GM10266 (cell line): ENCODE measurements around the gene ZNF683.

Source experiments
- DNase-seq: peaks from one replicate; pipeline ENCODE4 v3.0.0; 2012; ENCODE audit errors: extremely low spot score
- CTCF ChIP-seq: IDR thresholded peaks from 2 replicates; pipeline ENCODE4 v1.5.1; 2012; ENCODE audit warnings: mild to moderate bottlenecking, low read depth; ENCODE audit not compliant: control insufficient read depth, insufficient read depth; ENCODE audit errors: missing control alignments

Gene ZNF683

DNA sequence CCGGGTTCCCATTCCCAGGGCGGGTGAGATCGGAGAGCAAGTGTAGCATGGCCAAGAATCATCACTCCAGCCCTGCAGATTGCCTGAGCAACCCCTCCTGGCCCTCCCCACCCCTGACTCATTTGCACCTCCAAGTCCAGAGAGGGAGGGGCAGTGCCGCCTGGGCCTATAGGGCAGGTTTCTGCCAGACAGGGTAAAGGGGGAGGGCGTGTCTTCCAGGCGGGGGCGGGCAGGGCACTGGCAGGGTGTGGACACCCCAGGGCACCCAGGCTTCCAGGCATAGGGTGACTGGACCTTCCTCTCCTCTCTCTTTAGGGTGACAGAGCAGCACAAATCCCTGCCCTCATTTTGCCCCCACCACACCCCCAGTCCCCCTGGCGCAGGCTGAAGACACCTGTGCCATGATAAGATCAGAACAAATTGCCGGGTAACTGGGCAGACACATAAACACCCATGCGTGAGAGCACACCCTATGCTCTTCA lies 15.4 kb downstream of the ZNF683 start:
- DNase-seq: no peak
- no peak for TF ChIP-seq CTCF

DNA sequence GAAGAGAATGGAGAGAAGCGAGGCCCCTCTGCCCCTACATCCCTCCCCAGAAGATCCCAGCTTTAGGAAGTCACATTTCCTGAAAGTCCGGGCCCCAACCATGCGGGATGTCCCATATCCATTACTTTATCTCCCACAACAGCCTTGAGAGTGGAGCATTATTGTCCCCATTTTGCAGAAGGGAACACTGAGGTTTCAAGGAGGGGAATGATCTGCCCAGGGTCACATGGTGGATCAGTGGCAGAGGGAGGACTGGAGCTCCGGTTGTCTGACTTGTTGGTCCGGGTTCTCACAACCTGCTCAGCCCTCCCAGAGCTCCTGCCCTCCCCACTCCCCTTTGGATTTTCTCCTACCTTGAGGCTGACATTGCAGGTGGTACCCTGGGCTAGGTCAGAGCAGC lies 16.4 kb downstream of the ZNF683 start:
- no peak for TF ChIP-seq CTCF
- no peak for DNase-seq

GRCh38 chr1:26354972-26355371 lies 17.6 kb downstream of the ZNF683 start:
- no peak for DNase-seq
- TF ChIP-seq CTCF: no peak

DNA sequence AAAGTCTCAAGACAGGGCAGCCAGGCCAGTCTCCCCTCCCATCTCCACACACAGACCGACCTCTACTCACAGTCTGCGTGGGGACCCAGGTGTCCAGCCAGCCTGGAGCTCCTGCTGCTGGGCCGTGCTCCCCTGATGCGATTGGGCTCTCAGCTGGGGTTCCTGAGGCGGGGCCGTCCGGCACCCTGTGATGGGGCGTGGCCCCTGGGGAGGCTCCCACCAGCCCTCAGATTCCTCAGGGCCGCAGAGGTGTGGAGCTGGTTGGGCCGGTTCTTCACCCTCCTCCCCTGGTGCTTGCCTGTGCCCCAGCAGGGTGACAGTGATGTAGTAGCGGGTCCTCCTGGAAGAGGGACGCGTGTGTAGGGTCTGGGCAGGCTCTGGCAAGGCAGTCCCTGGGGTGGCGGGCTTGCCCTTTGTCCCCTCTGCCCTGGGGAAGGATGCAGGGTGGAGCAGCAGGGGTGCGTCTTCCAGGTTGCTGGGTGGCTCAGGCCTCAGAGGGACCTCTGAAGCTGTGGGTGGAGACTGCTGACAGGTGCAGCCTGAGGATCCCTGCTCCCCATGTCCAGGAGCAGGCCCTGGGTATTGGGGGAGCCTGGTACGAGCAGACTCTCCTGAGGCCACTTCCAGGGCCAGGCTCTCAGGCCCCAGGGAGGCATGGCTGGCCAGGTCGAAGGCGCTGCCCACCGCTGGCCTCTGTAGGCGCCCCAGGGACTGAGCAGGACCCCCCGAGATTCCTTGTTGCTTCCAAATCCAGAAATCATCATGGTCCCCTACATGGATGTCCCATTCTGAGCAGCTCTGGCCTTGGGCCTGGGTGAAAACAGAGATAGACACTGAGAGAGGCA lies 18.4 kb downstream of the ZNF683 start, which contains the start of gene CRYBG2:
Gene CRYBG2, minus strand, starts transcription at position 155 of the 845 bp plus-strand sequence. CDS start 7,473 bp downstream, outside the sequence.
- no peak for DNase-seq
- no peak for TF ChIP-seq CTCF

DNA sequence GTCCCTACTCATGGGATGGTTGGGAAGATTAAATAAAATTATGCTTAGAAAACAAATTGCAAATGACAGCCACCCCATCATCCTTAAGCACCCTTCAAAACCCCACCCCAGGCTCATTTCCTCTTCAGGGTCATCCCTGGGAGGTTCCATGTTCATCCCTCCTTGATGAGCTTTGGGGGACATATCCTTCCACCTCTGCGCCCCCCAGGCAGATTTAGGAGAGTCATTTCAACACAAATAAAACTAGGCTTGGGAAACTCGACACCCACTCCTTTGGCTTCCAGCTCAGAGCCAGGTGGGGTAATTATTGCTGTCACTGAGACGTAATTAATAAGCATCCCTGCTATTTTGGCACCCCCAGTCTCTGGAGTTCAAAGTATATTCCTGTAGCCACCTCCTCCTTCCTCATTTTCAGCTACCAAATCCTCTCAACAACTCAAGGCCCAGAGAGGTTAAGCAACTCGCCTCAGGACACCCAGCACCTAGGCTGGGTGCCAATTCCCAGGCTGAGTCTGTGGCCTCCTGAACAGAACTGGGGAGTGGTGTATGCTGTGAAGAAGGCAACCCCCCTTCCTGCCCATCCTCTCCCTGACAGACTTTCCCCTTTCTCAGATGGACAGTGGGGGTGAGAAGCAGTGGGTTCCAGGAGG lies 19.2 kb downstream of the ZNF683 start:
- DNase-seq: no peak

DNA sequence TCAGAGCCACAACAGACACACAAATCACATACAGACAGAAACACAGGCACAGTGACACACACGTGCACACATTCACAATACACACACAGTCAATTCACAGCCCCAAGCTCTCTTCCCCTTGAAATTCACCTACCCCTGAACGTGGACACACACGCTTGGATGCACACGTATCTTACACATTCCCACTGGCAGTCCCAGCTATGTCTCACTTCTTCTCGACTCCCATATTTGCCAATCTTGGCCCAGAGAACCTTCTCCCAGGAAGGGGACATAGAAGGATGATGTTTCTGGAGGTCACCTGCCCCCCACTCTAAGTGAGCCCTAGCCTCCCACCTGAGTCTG lies 20.2 kb downstream of the ZNF683 start:
- no peak for TF ChIP-seq CTCF
- no peak for DNase-seq

More for the DNA sequence above, 19.2 kb downstream of the ZNF683 start:
- TF ChIP-seq CTCF: no peak
